Gastroesophageal sphincter (tissue), 3 donors: ENCODE results near the gene MAPK4.

Experiments
- CTCF ChIP-seq, 4 experiments: fragments of 200-600 bp in 2 of 4; fragments of 450-650 bp in 2 of 4; sonication (generic) in 1 of 4; IDR thresholded peaks; one replicate each; pipeline ENCODE4 v1.5.1; 2017 to 2019; ENCODE audit warnings: antibody characterized with exemption in 4 of 4, mild to moderate bottlenecking in 2 of 4, moderate library complexity in 2 of 4
- POLR2A ChIP-seq, 2 donors: fragments of 450-650 bp; IDR thresholded peaks; one replicate each; pipeline ENCODE4 v1.6.1; 2017; ENCODE audit warnings: antibody characterized with exemption in 2 of 2, mild to moderate bottlenecking in 2 of 2, moderate library complexity in 1 of 2

- TF ChIP-seq CTCF (IDR thresholded peaks at IDR 0.05): no peak
- no peak for TF ChIP-seq POLR2A (IDR thresholded peaks at IDR 0.05)
Measured at GRCh38 chr18:50633992-50634391, 74.1 kb downstream of the MAPK4 start.
